ENCODE data around the gene PDE7B.
"Not testable (repeated sequence)": the region's sequence is repeated elsewhere in the genome, so short reads cannot be mapped to it uniquely, and the experiment has no call there.

The PDE7B gene

GRCh38 chr6:135853986-135854385 lies 2.5 kb downstream of the PDE7B start:
- no peak overlapping the region for H3K4me3 ChIP-seq (ENCODE audit: low read length)
- no peaks in the 10 kb centered on the region for H3K9me3 ChIP-seq (ENCODE audit: control insufficient read depth, low read length)
- H3K4me1 ChIP-seq (ENCODE audit: control insufficient read depth, insufficient read depth, low read length): peaks cover 16% of the 10 kb centered on the region
- H3K36me3 ChIP-seq (ENCODE audit: control insufficient read depth, insufficient read depth, low read length): no peaks in the 10 kb centered on the region
- no peak overlapping the region for H3K9ac ChIP-seq (ENCODE audit: low read length)
- H3K27me3 ChIP-seq (ENCODE audit: control insufficient read depth, insufficient read depth, low read length): no peaks in the 10 kb centered on the region

- Histone ChIP-seq H3K36me3 (ENCODE audit: control insufficient read depth, insufficient read depth, low read length) (no peaks in the 10 kb centered on the region), H3K9ac (ENCODE audit: low read length) (no peak overlapping the region), H3K4me3 (ENCODE audit: low read length) (no peak overlapping the region), H3K4me1 (ENCODE audit: control insufficient read depth, insufficient read depth, low read length) (peaks cover 16% of the 10 kb centered on the region), H3K9me3 (ENCODE audit: control insufficient read depth, low read length) (no peaks in the 10 kb centered on the region), H3K27me3 (ENCODE audit: control insufficient read depth, insufficient read depth, low read length) (no peaks in the 10 kb centered on the region)
These were observed 3.3 kb downstream of the PDE7B start for GRCh38 chr6:135854799-135855198.

GRCh38 chr6:135858931-135859330 lies 7.4 kb downstream of the PDE7B start:
- Histone ChIP-seq H3K4me3 (ENCODE audit: low read length) (no peak overlapping the region), H3K9ac (ENCODE audit: low read length) (no peak overlapping the region)

GRCh38 chr6:135860361-135860760 lies 8.9 kb downstream of the PDE7B start:
- Histone ChIP-seq H3K27me3 (ENCODE audit: control insufficient read depth, insufficient read depth, low read length) (no peaks in the 10 kb centered on the region), H3K9ac (ENCODE audit: low read length) (no peak overlapping the region), H3K4me3 (ENCODE audit: low read length) (no peak overlapping the region), H3K4me1 (ENCODE audit: control insufficient read depth, insufficient read depth, low read length) (no peaks in the 10 kb centered on the region), H3K36me3 (ENCODE audit: control insufficient read depth, insufficient read depth, low read length) (no peaks in the 10 kb centered on the region), H3K9me3 (ENCODE audit: control insufficient read depth, low read length) (no peaks in the 10 kb centered on the region)

More at GRCh38 chr6:135858931-135859330, 7.4 kb downstream of the PDE7B start:
- H3K36me3 ChIP-seq (ENCODE audit: control insufficient read depth, insufficient read depth, low read length): no peaks in the 10 kb centered on the region
- H3K4me1 ChIP-seq (ENCODE audit: control insufficient read depth, insufficient read depth, low read length): peaks cover 7% of the 10 kb centered on the region
- no peaks in the 10 kb centered on the region for H3K27me3 ChIP-seq (ENCODE audit: control insufficient read depth, insufficient read depth, low read length)
- H3K9me3 ChIP-seq (ENCODE audit: control insufficient read depth, low read length): no peaks in the 10 kb centered on the region

GRCh38 chr6:135861189-135861588 lies 9.7 kb downstream of the PDE7B start:
- Histone ChIP-seq H3K9ac (ENCODE audit: low read length) (no peak overlapping the region), H3K27me3 (ENCODE audit: control insufficient read depth, insufficient read depth, low read length) (no peaks in the 10 kb centered on the region), H3K36me3 (ENCODE audit: control insufficient read depth, insufficient read depth, low read length) (no peaks in the 10 kb centered on the region), H3K4me3 (ENCODE audit: low read length) (no peak overlapping the region), H3K4me1 (ENCODE audit: control insufficient read depth, insufficient read depth, low read length) (no peaks in the 10 kb centered on the region), H3K9me3 (ENCODE audit: control insufficient read depth, low read length) (no peaks in the 10 kb centered on the region)

GRCh38 chr6:135864929-135865328 lies 13.4 kb downstream of the PDE7B start:
- H3K9ac ChIP-seq (ENCODE audit: low read length); H3K4me1 ChIP-seq (ENCODE audit: control insufficient read depth, insufficient read depth, low read length); H3K4me3 ChIP-seq (ENCODE audit: low read length); H3K27me3 ChIP-seq (ENCODE audit: control insufficient read depth, insufficient read depth, low read length); H3K36me3 ChIP-seq (ENCODE audit: control insufficient read depth, insufficient read depth, low read length); H3K9me3 ChIP-seq (ENCODE audit: control insufficient read depth, low read length): not testable (repeated sequence)

- H3K4me3 ChIP-seq (ENCODE audit: low read length): no peak overlapping the region
- H3K4me1 ChIP-seq (ENCODE audit: control insufficient read depth, insufficient read depth, low read length): no peaks in the 10 kb centered on the region
- H3K36me3 ChIP-seq (ENCODE audit: control insufficient read depth, insufficient read depth, low read length): no peaks in the 10 kb centered on the region
- H3K9ac ChIP-seq (ENCODE audit: low read length): no peak overlapping the region
- no peaks in the 10 kb centered on the region for H3K9me3 ChIP-seq (ENCODE audit: control insufficient read depth, low read length)
- no peaks in the 10 kb centered on the region for H3K27me3 ChIP-seq (ENCODE audit: control insufficient read depth, insufficient read depth, low read length)
These were observed 15.1 kb downstream of the PDE7B start for GRCh38 chr6:135866445-135867123.

GRCh38 chr6:135867332-135867731 lies 15.8 kb downstream of the PDE7B start:
- H3K36me3 ChIP-seq (ENCODE audit: control insufficient read depth, insufficient read depth, low read length): no peaks in the 10 kb centered on the region
- no peaks in the 10 kb centered on the region for H3K9me3 ChIP-seq (ENCODE audit: control insufficient read depth, low read length)
- no peak overlapping the region for H3K4me3 ChIP-seq (ENCODE audit: low read length)
- no peaks in the 10 kb centered on the region for H3K4me1 ChIP-seq (ENCODE audit: control insufficient read depth, insufficient read depth, low read length)
- H3K27me3 ChIP-seq (ENCODE audit: control insufficient read depth, insufficient read depth, low read length): no peaks in the 10 kb centered on the region
- no peak overlapping the region for H3K9ac ChIP-seq (ENCODE audit: low read length)

GRCh38 chr6:135869857-135870256 lies 18.4 kb downstream of the PDE7B start:
- no peaks in the 10 kb centered on the region for H3K9me3 ChIP-seq (ENCODE audit: control insufficient read depth, low read length)
- no peak overlapping the region for H3K4me3 ChIP-seq (ENCODE audit: low read length)
- H3K4me1 ChIP-seq (ENCODE audit: control insufficient read depth, insufficient read depth, low read length): no peaks in the 10 kb centered on the region
- H3K9ac ChIP-seq (ENCODE audit: low read length): no peak overlapping the region
- H3K36me3 ChIP-seq (ENCODE audit: control insufficient read depth, insufficient read depth, low read length): no peaks in the 10 kb centered on the region
- no peaks in the 10 kb centered on the region for H3K27me3 ChIP-seq (ENCODE audit: control insufficient read depth, insufficient read depth, low read length)

- Histone ChIP-seq H3K9ac (ENCODE audit: low read length) (no peak overlapping the region), H3K9me3 (ENCODE audit: control insufficient read depth, low read length) (no peaks in the 10 kb centered on the region), H3K36me3 (ENCODE audit: control insufficient read depth, insufficient read depth, low read length) (no peaks in the 10 kb centered on the region), H3K4me1 (ENCODE audit: control insufficient read depth, insufficient read depth, low read length) (no peaks in the 10 kb centered on the region), H3K4me3 (ENCODE audit: low read length) (no peak overlapping the region), H3K27me3 (ENCODE audit: control insufficient read depth, insufficient read depth, low read length) (no peaks in the 10 kb centered on the region)
These were observed 19.2 kb downstream of the PDE7B start for GRCh38 chr6:135870722-135871121.

- Histone ChIP-seq H3K4me1 (ENCODE audit: control insufficient read depth, insufficient read depth, low read length) (no peaks in the 10 kb centered on the region), H3K27me3 (ENCODE audit: control insufficient read depth, insufficient read depth, low read length) (no peaks in the 10 kb centered on the region), H3K9me3 (ENCODE audit: control insufficient read depth, low read length) (no peaks in the 10 kb centered on the region), H3K4me3 (ENCODE audit: low read length) (no peak overlapping the region), H3K36me3 (ENCODE audit: control insufficient read depth, insufficient read depth, low read length) (no peaks in the 10 kb centered on the region), H3K9ac (ENCODE audit: low read length) (no peak overlapping the region)
These were observed 19.8 kb downstream of the PDE7B start for GRCh38 chr6:135871296-135871695.

- H3K36me3 ChIP-seq (ENCODE audit: control insufficient read depth, insufficient read depth, low read length): no peaks in the 10 kb centered on the region
- H3K4me3 ChIP-seq (ENCODE audit: low read length): no peak overlapping the region
- H3K9me3 ChIP-seq (ENCODE audit: control insufficient read depth, low read length): no peaks in the 10 kb centered on the region
- H3K4me1 ChIP-seq (ENCODE audit: control insufficient read depth, insufficient read depth, low read length): no peaks in the 10 kb centered on the region
- H3K27me3 ChIP-seq (ENCODE audit: control insufficient read depth, insufficient read depth, low read length): no peaks in the 10 kb centered on the region
- H3K9ac ChIP-seq (ENCODE audit: low read length): no peak overlapping the region
These were observed 20.4 kb downstream of the PDE7B start for GRCh38 chr6:135871878-135872277.

- H3K27me3 ChIP-seq (ENCODE audit: control insufficient read depth, insufficient read depth, low read length): no peaks in the 10 kb centered on the region
- no peaks in the 10 kb centered on the region for H3K36me3 ChIP-seq (ENCODE audit: control insufficient read depth, insufficient read depth, low read length)
- no peaks in the 10 kb centered on the region for H3K9me3 ChIP-seq (ENCODE audit: control insufficient read depth, low read length)
- H3K4me3 ChIP-seq (ENCODE audit: low read length): no peak overlapping the region
- no peaks in the 10 kb centered on the region for H3K4me1 ChIP-seq (ENCODE audit: control insufficient read depth, insufficient read depth, low read length)
- H3K9ac ChIP-seq (ENCODE audit: low read length): no peak overlapping the region
These were observed 23.9 kb downstream of the PDE7B start for GRCh38 chr6:135875446-135875845.

Data from mucosa of stomach (tissue), 1 donor.